HFF-Myc (cell line): ENCODE data around the gene SMAD3.

Experiments used
- DNase-seq: peaks from one replicate; pipeline ENCODE4 v3.0.0-alpha.2; 2011; ENCODE audit warnings: low read depth; ENCODE audit errors: extremely low read depth
- H3K4me3 ChIP-seq: replicated peaks from 2 replicates; pipeline ENCODE4 v1.5.1; 2011; ENCODE audit warnings: low read depth, mild to moderate bottlenecking, control low read depth, low read length
- TF ChIP-seq, protein P1 (sequence below): IDR thresholded peaks from 2 replicates; pipeline ENCODE4 v1.5.1; 2012; ENCODE audit warnings: mild to moderate bottlenecking, low read depth, low read length, control low read depth; ENCODE audit errors: missing control alignments

Gene SMAD3

GRCh38 chr15:67132276-67132675 lies 66.9 kb downstream of the SMAD3 start:
- no peak for DNase-seq
- TF ChIP-seq, protein P1, sequence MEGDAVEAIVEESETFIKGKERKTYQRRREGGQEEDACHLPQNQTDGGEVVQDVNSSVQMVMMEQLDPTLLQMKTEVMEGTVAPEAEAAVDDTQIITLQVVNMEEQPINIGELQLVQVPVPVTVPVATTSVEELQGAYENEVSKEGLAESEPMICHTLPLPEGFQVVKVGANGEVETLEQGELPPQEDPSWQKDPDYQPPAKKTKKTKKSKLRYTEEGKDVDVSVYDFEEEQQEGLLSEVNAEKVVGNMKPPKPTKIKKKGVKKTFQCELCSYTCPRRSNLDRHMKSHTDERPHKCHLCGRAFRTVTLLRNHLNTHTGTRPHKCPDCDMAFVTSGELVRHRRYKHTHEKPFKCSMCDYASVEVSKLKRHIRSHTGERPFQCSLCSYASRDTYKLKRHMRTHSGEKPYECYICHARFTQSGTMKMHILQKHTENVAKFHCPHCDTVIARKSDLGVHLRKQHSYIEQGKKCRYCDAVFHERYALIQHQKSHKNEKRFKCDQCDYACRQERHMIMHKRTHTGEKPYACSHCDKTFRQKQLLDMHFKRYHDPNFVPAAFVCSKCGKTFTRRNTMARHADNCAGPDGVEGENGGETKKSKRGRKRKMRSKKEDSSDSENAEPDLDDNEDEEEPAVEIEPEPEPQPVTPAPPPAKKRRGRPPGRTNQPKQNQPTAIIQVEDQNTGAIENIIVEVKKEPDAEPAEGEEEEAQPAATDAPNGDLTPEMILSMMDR = no peak
- no peak overlapping the region for H3K4me3 ChIP-seq

GRCh38 chr15:67133026-67133425 lies 67.6 kb downstream of the SMAD3 start:
- TF ChIP-seq, protein P1 = no peak
- DNase-seq = no peak
- no peak overlapping the region for H3K4me3 ChIP-seq

- no peak for DNase-seq
- H3K4me3 ChIP-seq = no peak overlapping the region
- TF ChIP-seq, protein P1 = no peak
Observed at GRCh38 chr15:67133738-67134066, 68.3 kb downstream of the SMAD3 start.

DNA sequence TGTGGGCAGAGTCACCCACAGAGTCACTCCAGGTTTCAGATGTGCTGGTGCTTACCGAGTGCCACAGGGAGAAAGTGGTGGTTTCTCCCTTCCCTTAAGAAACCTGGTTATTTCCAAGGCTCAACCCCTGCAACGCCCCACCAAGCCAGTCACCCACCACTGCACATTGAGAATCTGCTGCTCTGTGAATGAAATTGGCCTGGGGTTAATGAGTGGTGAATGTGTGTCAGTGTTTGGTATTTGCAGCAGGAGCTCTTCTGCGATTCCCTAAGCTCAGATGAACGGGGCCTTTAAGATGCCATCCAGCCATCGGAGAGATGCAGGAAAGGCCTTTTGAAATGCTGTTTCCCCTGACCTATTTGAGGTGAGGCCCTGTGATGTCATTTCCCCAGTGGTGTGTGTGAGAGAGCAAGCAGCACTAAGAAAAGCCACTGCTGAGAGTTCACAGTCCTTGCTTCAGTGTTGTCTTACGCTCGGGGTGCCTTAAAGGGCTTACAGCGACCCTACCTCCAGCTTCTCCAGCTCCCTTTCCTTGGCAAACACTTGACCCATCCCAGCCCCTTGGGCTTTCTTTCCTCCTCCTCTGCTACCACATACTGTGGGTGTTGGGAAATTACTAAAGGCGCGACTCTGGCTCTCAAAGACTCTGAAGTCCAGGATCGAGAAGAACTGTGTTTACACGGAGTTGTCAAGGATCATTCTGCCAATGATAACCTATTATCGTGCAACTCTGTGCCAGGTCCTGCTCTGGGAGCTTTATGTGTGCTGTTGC lies 68.9 kb downstream of the SMAD3 start:
- TF ChIP-seq, protein P1 = no peak
- no peak overlapping the region for H3K4me3 ChIP-seq
- no peak for DNase-seq

GRCh38 chr15:67134871-67135492 lies 69.6 kb downstream of the SMAD3 start:
- H3K4me3 ChIP-seq = no peak overlapping the region
- DNase-seq = no peak
- TF ChIP-seq, protein P1 = no peak

DNA sequence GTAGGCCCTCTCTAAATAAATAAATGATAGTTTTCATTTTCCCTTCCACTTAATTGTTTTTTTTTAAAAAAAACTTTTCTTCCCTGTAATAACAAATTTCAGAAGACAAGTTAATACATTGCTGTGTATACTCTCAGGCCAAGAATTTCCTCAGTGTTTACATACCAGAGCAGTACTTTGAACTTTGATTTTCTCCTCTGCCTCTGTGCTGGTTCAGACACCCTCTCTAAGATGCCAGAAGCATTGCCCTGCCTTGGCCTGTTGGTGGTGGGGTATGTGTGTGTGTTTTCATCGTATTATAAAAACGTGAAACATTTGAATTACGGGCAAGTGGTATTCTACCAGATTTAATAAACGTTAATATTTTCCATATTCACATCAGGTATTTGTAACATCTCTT lies 70.1 kb downstream of the SMAD3 start:
- H3K4me3 ChIP-seq = no peak overlapping the region
- DNase-seq = no peak
- TF ChIP-seq, protein P1 = no peak
